ENCODE measurements around the gene IDH1.

DNA sequence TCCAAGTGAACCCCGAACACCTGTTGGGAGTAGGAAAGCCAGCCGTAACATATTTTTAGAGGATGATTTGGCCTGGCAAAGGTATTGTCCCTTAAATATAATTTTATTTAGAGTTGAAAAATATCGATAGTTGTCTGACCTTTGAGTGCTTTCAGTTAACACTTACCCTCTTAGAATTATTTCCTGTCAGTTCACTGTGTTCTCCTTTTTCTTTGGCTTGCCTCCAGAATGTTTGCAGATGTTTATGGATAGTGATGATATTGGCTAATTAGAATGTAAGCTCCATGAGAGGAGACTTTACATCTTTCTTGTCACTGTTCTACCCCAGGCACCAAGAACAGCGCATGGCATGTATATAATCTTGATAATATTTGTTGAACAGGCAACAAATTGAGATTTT lies 31.0 kb upstream of the IDH1 start:
- TF ChIP-seq, protein P1, sequence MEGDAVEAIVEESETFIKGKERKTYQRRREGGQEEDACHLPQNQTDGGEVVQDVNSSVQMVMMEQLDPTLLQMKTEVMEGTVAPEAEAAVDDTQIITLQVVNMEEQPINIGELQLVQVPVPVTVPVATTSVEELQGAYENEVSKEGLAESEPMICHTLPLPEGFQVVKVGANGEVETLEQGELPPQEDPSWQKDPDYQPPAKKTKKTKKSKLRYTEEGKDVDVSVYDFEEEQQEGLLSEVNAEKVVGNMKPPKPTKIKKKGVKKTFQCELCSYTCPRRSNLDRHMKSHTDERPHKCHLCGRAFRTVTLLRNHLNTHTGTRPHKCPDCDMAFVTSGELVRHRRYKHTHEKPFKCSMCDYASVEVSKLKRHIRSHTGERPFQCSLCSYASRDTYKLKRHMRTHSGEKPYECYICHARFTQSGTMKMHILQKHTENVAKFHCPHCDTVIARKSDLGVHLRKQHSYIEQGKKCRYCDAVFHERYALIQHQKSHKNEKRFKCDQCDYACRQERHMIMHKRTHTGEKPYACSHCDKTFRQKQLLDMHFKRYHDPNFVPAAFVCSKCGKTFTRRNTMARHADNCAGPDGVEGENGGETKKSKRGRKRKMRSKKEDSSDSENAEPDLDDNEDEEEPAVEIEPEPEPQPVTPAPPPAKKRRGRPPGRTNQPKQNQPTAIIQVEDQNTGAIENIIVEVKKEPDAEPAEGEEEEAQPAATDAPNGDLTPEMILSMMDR (IDR thresholded peaks at IDR 0.05) = no peak
- TF ChIP-seq POLR2AphosphoS5 (IDR thresholded peaks at IDR 0.05) = no peak
